OCI-LY3 (cell line): ENCODE results near the gene METTL18.

Experiments
- H2AFZ ChIP-seq: fragments of 200-600, 300-600 bp; shearing (Covaris generic); 2 replicates; pipeline ENCODE4 v1.6.0; 2014; ENCODE audit warnings: antibody characterized with exemption, low read depth, low read length
- H3K27ac ChIP-seq: fragments of 200-600, 300-600 bp; sonication (generic); 2 replicates; pipeline ENCODE4 v1.5.1; 2014; ENCODE audit warnings: mild to moderate bottlenecking, low read length, moderate library complexity, mixed read lengths
- H3K27me3 ChIP-seq: fragments of 200-600, 300-600 bp; sonication (generic); 2 replicates; pipeline ENCODE4 v1.6.1; 2014; ENCODE audit warnings: low read depth, low read length, mixed read lengths
- H3K36me3 ChIP-seq: fragments of 200-600, 300-600 bp; sonication (generic); replicated peaks from 2 replicates; pipeline ENCODE3; 2014; ENCODE audit warnings: low read depth, low read length, mixed read lengths
- H3K4me1 ChIP-seq: fragments of 300-600, 200-600 bp; sonication (generic); 2 replicates; pipeline ENCODE4 v1.6.1; 2014; ENCODE audit warnings: low read length, mixed read lengths
- H3K4me2 ChIP-seq: fragments of 200-600, 300-600 bp; sonication (generic); 2 replicates; pipeline ENCODE4 v1.6.1; 2014; ENCODE audit warnings: low read length, mixed read lengths
- H3K4me3 ChIP-seq: fragments of 300-600, 200-600 bp; sonication (generic); 2 replicates; pipeline ENCODE4 v1.5.1; 2014; ENCODE audit warnings: antibody characterized with exemption, mild to moderate bottlenecking, low read length, moderate library complexity
- H3K79me2 ChIP-seq: fragments of 300-600, 200-600 bp; shearing (Covaris generic); 2 replicates; pipeline ENCODE4 v1.6.1; 2014; ENCODE audit warnings: mild to moderate bottlenecking, low read length, mixed read lengths
- H3K9ac ChIP-seq: fragments of 300-600, 200-600 bp; shearing (Covaris generic); 2 replicates; pipeline ENCODE4 v1.6.0; 2014; ENCODE audit warnings: mild to moderate bottlenecking, low read length, moderate library complexity
- H3K9me3 ChIP-seq: fragments of 200-600, 300-600 bp; shearing (Covaris generic); 2 replicates; pipeline ENCODE4 v1.6.1; 2014; ENCODE audit warnings: low read length, mixed read lengths; ENCODE audit not compliant: insufficient read depth
- H4K20me1 ChIP-seq: fragments of 200-600, 300-600 bp; sonication (generic); 2 replicates; pipeline ENCODE4 v1.6.1; 2016; ENCODE audit warnings: low read length, mixed read lengths; ENCODE audit not compliant: insufficient read depth
- EZH2phosphoT487 ChIP-seq: fragments of 200-600 bp; shearing (Covaris generic); IDR thresholded peaks from 2 replicates; pipeline ENCODE4 v1.6.1; 2018; ENCODE audit warnings: antibody characterized with exemption, mixed run types, low read depth
- TF ChIP-seq, protein P1 (sequence below): fragments of 200-600, 300-600 bp; sonication (generic); IDR thresholded peaks from 2 replicates; pipeline ENCODE4 v1.5.1; 2014; ENCODE audit warnings: antibody characterized with exemption, low read length, low read depth

METTL18 gene

DNA sequence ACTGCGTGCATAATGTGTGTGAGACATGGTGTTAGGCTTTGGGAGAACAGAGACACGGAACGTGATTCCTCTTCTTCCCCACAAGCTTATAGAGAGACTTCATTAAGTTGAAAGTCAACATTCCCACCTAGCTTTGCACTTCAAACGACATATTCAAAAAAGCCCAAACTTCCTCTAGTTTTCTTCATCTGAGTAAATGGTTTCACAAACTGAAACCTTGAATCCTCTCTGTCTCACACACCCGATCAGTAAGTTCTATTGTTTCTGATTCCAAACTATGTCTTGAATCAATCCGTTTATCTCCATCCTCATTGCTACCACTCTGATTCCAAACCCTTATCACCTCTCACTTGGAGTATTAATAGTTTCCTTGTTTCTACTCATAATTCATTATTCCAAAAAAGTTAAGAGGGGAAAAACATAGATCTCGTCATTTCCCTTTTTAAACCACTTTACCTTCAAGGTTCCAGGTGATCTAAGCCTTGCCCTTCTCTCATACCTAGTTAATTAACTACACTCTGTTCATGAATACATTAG is 1.6 kb upstream of the METTL18 start:
- TF ChIP-seq, protein P1, sequence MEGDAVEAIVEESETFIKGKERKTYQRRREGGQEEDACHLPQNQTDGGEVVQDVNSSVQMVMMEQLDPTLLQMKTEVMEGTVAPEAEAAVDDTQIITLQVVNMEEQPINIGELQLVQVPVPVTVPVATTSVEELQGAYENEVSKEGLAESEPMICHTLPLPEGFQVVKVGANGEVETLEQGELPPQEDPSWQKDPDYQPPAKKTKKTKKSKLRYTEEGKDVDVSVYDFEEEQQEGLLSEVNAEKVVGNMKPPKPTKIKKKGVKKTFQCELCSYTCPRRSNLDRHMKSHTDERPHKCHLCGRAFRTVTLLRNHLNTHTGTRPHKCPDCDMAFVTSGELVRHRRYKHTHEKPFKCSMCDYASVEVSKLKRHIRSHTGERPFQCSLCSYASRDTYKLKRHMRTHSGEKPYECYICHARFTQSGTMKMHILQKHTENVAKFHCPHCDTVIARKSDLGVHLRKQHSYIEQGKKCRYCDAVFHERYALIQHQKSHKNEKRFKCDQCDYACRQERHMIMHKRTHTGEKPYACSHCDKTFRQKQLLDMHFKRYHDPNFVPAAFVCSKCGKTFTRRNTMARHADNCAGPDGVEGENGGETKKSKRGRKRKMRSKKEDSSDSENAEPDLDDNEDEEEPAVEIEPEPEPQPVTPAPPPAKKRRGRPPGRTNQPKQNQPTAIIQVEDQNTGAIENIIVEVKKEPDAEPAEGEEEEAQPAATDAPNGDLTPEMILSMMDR = no peak
- no peak for TF ChIP-seq EZH2phosphoT487
- H3K79me2 ChIP-seq = peaks cover 82% of the 10 kb centered on the region
- H3K9ac ChIP-seq = peak overlapping the region; percentile 96
- H3K27ac ChIP-seq = peak overlapping the region; percentile 92
- H3K4me3 ChIP-seq = peak overlapping the region; percentile 89
- no peaks in the 10 kb centered on the region for H4K20me1 ChIP-seq
- H2AFZ ChIP-seq = no peak overlapping the region
- no peaks in the 10 kb centered on the region for H3K9me3 ChIP-seq
- peak overlapping the region; percentile 97 for H3K4me2 ChIP-seq
- H3K4me1 ChIP-seq = peaks cover 36% of the 10 kb centered on the region
- H3K36me3 ChIP-seq = peaks cover 38% of the 10 kb centered on the region
- H3K27me3 ChIP-seq = no peaks in the 10 kb centered on the region

DNA sequence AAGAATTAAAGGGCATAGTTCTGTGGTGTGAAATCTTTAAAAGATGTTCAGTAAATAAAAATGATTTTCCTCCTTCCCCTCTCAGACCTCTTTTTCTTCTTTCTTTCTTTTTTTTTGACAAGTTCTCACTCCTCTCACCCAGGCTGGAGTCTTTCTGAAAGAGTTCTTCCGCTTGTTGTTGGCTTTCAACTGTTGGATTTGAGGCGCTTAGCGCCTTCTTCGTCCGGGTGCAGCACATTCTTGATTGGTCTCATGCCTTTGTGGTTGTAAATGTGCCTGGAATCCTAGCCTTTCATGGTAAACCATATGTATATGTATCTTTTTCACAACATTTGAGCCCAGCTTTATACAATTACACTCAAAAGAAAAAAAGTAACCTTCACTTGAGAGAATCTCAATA is 980 bp upstream of the METTL18 start:
- Histone ChIP-seq H3K27me3 (no peaks in the 10 kb centered on the region), H3K9me3 (no peaks in the 10 kb centered on the region), H3K4me2 (peak overlapping the region; percentile 97), H4K20me1 (no peaks in the 10 kb centered on the region), H3K9ac (peak overlapping the region; percentile 96), H2AFZ (peak overlapping the region; percentile 16; the same call in 1 of the 2 replicates), H3K4me1 (peaks cover 36% of the 10 kb centered on the region), H3K36me3 (peaks cover 37% of the 10 kb centered on the region), H3K27ac (peak overlapping the region; percentile 92), H3K79me2 (peaks cover 75% of the 10 kb centered on the region), H3K4me3 (peak overlapping the region; percentile 89)
- TF ChIP-seq, protein P1 = no peak
- no peak for TF ChIP-seq EZH2phosphoT487

- 0 out of 2 replicates have a peak overlapping the region, but pooled peaks have one; percentile 91 for H2AFZ ChIP-seq
- peak overlapping the region; percentile 94 for H3K4me2 ChIP-seq
Measured at GRCh38 chr1:169793730-169794129, 977 bp downstream of the METTL18 start.

GRCh38 chr1:169788402-169788801 is 6.3 kb downstream of the METTL18 start:
- H3K9me3 ChIP-seq = no peaks in the 10 kb centered on the region
- H3K9ac ChIP-seq = no peak overlapping the region
- no peaks in the 10 kb centered on the region for H4K20me1 ChIP-seq
- H3K27me3 ChIP-seq = peaks cover 23% of the 10 kb centered on the region
- TF ChIP-seq, protein P1 = no peak
- no peak for TF ChIP-seq EZH2phosphoT487
- H2AFZ ChIP-seq = no peak overlapping the region
- H3K27ac ChIP-seq = no peak overlapping the region
- H3K4me3 ChIP-seq = no peak overlapping the region
- H3K4me1 ChIP-seq = no peaks in the 10 kb centered on the region
- H3K36me3 ChIP-seq = peaks cover 10% of the 10 kb centered on the region
- no peak overlapping the region for H3K4me2 ChIP-seq
- peaks cover 3% of the 10 kb centered on the region for H3K79me2 ChIP-seq

More at GRCh38 chr1:169793730-169794129, 977 bp downstream of the METTL18 start:
- Histone ChIP-seq H3K27me3 (no peaks in the 10 kb centered on the region), H3K4me3 (peak overlapping the region; percentile 89), H3K36me3 (peaks cover 23% of the 10 kb centered on the region), H3K27ac (peak overlapping the region; percentile 92; the same call in 1 of the 2 replicates), H4K20me1 (no peaks in the 10 kb centered on the region), H3K79me2 (peaks cover 56% of the 10 kb centered on the region), H3K4me1 (peaks cover 24% of the 10 kb centered on the region), H3K9me3 (no peaks in the 10 kb centered on the region), H3K9ac (peak overlapping the region; percentile 96)
- no peak for TF ChIP-seq EZH2phosphoT487
- TF ChIP-seq, protein P1 = no peak
